HCT116 (cell line): ENCODE measurements around the gene FBRS.

ENCODE experiments used
- EGR1 ChIP-seq: IDR thresholded peaks from 2 replicates; pipeline ENCODE4 v1.6.1; 2012; ENCODE audit warnings: low read depth
- EZH2phosphoT487 ChIP-seq: fragments of 200-600 bp; IDR thresholded peaks from 2 replicates; pipeline ENCODE4 v1.6.1; 2018; ENCODE audit warnings: antibody characterized with exemption, borderline replicate concordance

- TF ChIP-seq EGR1 (no peak), EZH2phosphoT487 (no peak)
Measured at GRCh38 chr16:30703971-30704370, 45.7 kb downstream of the FBRS start.
